GM21723 (cell line): ENCODE data around the gene ZNF146.
"Not testable (repeated sequence)": the region's sequence is repeated elsewhere in the genome, so short reads cannot be mapped to it uniquely, and the experiment has no call there.

Experiments used
- ATAC-seq: cut with Tn5 transposase; IDR thresholded peaks from one replicate; pipeline ENCODE4 v1.9.1; 2021; ENCODE audit warnings: mild to moderate bottlenecking, moderate library complexity; ENCODE audit not compliant: unreplicated experiment

ZNF146 gene

DNA sequence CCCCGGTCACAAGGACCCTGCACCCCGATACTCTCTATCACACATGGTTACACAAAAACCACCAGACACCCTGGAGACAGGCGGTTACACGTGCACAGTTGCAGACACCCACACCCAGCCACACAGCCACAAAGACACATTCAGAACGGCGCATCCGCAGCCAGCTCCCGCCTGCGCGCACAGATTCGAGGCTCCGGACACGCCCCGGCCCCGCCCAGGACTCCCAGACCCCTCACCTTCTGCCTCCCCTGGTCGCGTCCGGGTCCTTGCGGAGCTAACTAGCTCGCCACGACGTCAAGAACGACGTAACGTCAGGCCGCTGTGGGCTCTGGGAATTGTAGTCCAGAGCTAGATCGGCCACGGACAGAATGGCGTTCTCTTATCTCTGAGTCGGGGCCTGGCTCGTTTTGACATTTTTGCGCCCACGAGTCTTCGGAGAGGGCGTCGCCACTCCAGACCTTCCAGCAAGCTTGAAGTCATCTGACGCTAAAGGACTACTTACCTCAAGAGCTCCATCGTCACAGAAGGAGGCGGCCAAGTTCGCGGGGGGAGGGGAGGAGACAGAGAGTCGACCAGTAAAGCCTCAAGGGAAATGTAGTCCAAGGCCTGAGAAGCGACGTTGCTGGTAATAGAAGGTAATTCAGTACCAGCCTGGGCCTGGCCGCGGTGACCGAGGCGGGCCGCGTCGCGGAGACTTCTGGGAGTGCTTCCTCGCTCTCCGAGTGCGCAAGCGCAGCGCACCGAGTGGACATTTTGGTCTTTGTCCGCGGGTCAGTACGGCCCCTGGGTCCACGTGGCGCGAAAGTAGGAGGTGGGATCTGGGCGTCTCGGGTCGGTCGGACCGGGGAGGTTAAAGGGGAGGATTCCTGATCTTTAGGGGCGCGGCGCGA lies at the start of gene ZNF146, which contains the start of gene ZNF565:
Gene ZNF146 (plus strand): TSS at position 721 of the 890 bp plus-strand sequence. CDS start 21,335 bp downstream, outside the sequence.
Gene ZNF565 (minus strand): TSS at position 280 of the 890 bp plus-strand sequence. CDS start 12,680 bp downstream, outside the sequence.
- peak; percentile 88 for ATAC-seq

- no peak for ATAC-seq
These were observed 45.7 kb upstream of the ZNF146 start for GRCh38 chr19:36169084-36169760.

DNA sequence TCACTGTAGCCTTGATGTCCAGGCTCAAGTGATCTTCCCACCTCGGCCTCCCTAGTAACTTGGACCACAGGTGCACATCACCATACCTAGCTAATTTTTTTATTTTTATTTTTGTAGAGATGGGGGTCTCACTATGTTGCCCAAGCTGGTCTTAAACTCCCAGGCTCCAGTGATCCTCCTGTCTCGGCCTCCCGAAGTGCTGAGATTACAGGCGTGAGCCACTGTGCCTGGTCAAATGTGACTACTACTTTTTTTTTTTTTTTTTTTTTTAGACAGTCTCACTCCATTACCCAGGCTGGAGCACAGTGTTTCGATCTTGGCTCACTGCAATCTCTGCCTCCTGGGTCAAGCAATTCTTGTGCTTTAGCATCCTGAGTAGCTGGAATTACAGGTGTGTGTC lies 42.1 kb upstream of the ZNF146 start:
- no peak for ATAC-seq

DNA sequence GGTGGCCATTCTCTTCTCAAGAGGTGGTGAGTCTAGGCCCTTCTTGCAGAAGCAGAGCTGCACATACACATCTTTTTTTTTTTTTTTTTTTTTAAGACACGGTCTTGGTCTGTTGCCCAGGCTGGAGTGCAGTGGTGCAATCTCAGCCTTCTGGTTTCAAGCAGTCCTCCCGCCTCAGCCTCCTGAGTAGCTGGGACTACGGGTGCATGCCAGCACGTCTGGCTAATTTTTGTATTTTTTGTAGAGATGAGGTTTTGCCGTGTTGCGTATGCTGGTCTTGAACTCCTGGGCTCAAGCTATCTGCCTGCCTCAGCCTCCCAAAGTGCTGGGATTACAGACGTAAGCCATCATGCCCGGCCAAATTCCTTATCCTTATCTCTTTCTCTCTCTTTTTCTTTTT lies 41.1 kb upstream of the ZNF146 start:
- ATAC-seq = not testable (repeated sequence)

DNA sequence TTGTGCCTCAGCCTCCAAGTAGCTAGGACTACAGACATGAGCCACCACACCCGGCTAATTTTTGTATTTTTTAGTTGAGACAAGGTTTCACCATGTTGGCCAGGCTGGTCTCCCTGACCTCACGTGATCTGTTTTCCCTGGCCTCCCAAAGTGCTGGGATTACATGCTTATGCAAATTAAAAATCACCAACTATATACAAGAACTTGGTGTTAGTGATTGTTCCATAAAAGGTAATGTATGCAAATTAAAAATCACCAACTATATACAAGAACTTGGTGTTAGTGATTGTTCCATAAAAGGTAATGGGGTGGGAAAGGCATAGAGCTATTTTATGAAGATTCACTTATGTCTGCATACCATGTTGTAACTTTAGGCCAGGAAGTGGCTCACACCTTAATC lies 35.8 kb upstream of the ZNF146 start:
- not testable (repeated sequence) for ATAC-seq

DNA sequence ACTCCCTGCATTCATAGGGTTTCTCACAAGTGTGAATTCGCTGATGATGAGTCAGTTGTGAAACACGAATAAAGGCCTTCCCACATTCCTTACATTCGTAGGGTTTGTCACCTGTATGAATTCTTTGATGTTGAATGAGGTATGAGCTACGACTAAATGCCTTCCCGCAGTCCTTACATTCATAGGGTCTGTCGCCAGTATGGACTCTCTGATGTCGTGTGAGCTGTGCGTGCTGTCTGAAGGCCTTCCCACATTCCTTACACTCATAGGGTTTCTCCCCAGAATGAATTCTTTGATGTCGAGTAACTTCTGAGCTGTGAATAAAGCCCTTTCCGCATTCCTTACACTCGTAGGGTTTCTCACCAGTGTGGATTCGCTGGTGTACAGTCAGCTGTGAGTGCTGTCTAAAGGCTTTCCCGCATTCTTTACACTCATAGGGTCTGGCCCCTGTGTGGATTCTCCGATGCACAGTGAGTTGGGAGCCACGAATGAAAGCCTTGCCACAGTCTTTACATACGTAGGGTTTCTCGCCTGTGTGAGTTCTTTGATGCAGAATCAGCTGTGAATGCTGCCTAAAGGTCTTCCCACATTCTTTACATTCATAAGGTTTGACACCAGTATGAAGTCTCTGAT lies 32.2 kb upstream of the ZNF146 start:
- ATAC-seq = no peak

DNA sequence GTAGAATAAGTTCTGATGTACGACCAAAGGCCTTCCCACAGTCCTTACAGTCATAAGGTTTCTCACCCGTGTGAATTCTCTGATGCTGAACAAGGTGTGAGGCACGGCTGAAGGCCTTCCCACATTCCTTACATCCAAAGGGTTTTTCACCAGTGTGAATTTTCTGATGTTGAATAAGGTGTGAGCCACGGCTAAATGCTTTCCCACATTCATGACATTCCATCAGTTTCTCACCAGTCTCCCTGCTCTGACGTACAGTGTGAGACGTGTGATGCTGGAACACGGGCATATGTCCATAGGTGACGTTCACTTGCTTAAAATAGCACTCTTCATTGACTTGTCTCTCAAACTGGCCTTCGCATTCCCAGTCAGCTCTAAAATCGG lies 31.7 kb upstream of the ZNF146 start:
- no peak for ATAC-seq

DNA sequence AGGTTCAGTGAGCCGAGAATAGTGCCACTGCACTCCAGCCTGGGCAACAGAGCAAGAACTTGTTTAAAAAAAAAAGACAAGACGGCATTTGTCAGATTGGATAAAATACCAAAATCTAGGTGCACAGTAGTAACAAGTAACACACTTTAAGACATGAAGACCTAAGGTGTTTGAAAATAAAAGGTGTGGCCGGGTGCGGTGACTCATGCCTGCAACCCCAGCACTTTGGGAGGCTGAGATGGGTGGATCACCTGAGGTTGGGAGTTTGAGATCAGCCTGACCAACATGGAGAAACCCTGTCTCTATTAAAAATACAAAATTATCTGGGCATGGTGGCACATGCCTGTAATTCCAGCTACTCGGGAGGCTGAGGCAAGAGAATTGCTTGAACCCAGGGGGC lies 28.2 kb upstream of the ZNF146 start:
- ATAC-seq = not testable (repeated sequence)

- ATAC-seq = no peak
These were observed 18.7 kb upstream of the ZNF146 start for GRCh38 chr19:36196249-36196648.

- no peak for ATAC-seq
These were observed 16.8 kb upstream of the ZNF146 start for GRCh38 chr19:36198119-36198518.

DNA sequence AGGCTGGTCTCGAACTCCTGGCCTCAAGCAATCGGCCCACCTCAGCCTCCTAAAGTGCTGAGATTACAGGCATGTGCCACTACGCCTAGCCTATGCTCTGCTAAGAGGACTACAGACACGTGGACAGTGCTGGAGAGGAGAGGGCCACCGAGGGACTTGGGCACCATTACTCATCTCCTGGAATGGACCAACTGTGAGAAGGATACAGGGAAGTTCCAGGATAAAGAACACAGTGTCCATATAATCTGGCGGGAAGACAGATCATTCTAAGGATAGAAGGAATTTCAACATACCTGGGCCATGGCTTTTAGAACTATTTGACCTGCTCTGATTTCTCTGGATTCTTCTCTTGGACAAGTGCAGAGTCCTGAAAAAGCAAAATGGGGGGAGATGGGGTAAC lies 13.2 kb upstream of the ZNF146 start:
- ATAC-seq = no peak

GRCh38 chr19:36203293-36203692 lies 11.6 kb upstream of the ZNF146 start:
- ATAC-seq = no peak

DNA sequence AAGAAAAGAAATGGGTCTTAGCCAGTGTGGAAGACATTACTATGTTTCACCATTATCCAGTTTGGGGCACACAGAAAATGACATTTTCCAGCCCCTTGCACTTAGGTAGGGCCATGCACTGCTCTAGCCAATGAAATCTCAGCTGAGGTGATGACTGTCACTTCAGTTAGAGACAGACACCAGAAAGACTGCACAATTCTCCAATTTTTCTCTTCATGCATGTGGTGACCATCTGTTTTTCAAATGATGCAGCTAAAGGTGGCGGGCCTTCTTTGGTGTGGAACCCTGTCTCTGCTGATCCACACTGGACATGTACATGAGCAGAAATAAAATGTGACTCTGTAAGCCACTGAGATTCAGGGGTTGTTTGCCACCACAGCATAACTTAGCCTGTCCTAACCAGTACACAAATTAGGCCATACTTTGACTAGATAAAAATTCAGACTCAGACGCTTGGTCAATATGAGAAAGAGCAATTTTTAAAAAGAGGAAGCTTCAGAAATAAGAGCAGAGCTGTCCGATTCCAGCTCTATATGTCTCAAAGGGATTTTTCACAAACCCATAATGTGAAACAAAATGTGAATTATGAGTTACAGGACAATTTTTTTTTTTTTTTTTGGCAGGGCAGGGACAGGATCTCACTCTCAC lies 7.2 kb upstream of the ZNF146 start:
- peak; percentile 63 for ATAC-seq

- no peak for ATAC-seq
These were observed 5.5 kb upstream of the ZNF146 start for GRCh38 chr19:36209372-36209771.

GRCh38 chr19:36210497-36210896 lies 4.4 kb upstream of the ZNF146 start:
- no peak for ATAC-seq

GRCh38 chr19:36212895-36213294 lies 2.0 kb upstream of the ZNF146 start:
- ATAC-seq = no peak

DNA sequence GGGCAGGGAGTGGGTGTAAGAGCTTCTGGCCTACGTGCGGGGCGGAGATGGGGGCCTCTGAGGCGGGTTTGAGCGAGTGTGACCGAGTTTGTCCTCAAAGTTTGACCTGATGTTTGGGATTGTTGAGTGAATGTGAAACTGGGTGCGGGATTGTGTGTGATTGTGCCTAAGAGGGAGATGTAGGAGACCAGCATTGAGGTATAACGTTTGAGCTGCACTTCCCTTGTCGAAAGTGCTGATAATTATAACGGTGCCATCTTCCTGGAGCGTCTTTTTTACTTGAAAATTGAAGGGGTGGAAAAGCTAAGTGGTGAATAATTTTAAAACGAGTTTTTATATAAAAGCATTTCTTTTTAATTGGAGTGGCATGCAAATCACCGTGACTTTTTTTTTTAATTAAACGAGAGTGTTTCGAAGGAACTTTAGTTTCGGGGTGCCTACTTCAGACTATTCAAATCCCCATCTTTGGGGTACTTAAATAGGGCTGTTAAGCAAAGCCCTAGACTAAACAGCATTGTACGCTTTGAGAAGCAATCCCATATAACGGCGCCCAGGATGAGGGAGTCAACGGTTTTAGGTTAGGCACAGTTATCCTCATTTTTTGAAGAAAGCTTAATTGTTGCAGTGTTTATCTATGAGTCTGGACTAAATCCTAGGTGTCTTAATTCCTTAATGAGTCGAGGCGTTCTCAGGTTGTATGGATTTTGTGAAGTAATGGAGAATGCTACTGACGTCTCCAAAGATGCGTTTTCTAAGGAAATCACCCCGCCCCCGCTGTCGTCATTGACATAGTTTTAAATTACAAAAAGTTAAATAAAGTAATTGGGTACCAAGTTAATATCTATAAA lies 594 bp downstream of the ZNF146 start:
- ATAC-seq = peak; percentile 12

- no peak for ATAC-seq
These were observed 6.6 kb downstream of the ZNF146 start for GRCh38 chr19:36221474-36221873.

GRCh38 chr19:36222503-36222902 lies 7.6 kb downstream of the ZNF146 start:
- no peak for ATAC-seq

- ATAC-seq = no peak
These were observed 10.4 kb downstream of the ZNF146 start for GRCh38 chr19:36225219-36225892.
